Measurements from ENCODE around the gene SLC33A1. TPM values are rescaled to one million over a fixed set of nuclear protein-coding genes. Genes with fewer than 3 reads are reported as not detected.
"Not testable (repeated sequence)": the region's sequence is repeated elsewhere in the genome, so short reads cannot be mapped to it uniquely, and the experiment has no call there.

The SLC33A1 gene
- total RNA-seq, 4 donors from 2014 or later, result 16.1 to 30.4 (median 26.8) TPM

DNA sequence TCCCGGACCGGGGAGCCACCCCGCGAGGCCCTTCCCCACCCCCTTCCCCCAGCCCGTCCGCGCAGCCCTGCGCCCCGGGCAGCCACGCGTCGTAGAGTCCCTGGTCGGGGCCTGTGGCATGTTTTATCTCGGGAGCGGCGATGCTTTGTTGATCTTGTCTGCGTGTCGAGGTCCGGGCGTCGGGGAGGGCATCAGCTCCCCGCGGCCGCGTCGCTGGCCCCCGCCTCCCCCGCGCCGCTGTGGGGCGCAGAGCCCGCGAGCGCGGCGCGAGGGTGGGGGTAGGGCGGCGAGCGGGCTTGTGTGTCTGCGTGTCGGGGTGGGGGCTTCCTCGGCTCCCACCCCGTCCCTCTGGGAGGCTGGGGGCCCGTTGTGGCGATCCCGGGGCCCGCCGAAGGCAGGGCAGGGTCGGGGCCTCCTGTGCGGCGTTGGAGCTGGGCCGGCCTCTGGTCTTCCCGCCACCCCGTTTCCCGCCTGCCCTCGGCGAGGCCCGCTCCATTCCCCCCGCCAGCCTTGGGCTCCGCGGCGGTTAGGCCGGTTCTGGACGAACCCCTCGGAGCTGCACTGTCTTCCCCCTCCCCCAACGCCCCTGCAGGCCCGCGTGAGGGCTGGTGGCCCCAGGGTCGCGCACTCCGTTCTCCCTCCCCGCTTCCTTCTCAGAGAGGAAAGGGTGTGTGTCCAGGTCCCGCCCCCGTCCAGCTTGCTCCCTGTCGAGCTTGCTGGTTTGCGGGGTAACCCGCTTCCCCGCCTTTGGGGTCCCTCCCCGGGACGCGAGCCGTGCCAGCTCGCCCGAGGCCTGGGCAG lies 16.9 kb upstream of the SLC33A1 start:
- ATAC-seq (ENCODE audit: low FRiP score), result peak; percentile 51
- TF ChIP-seq, protein P1, sequence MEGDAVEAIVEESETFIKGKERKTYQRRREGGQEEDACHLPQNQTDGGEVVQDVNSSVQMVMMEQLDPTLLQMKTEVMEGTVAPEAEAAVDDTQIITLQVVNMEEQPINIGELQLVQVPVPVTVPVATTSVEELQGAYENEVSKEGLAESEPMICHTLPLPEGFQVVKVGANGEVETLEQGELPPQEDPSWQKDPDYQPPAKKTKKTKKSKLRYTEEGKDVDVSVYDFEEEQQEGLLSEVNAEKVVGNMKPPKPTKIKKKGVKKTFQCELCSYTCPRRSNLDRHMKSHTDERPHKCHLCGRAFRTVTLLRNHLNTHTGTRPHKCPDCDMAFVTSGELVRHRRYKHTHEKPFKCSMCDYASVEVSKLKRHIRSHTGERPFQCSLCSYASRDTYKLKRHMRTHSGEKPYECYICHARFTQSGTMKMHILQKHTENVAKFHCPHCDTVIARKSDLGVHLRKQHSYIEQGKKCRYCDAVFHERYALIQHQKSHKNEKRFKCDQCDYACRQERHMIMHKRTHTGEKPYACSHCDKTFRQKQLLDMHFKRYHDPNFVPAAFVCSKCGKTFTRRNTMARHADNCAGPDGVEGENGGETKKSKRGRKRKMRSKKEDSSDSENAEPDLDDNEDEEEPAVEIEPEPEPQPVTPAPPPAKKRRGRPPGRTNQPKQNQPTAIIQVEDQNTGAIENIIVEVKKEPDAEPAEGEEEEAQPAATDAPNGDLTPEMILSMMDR (IDR thresholded peaks at IDR 0.05), result no peak
- DNase-seq (ENCODE audit: low spot score), result peak; percentile 34

DNA sequence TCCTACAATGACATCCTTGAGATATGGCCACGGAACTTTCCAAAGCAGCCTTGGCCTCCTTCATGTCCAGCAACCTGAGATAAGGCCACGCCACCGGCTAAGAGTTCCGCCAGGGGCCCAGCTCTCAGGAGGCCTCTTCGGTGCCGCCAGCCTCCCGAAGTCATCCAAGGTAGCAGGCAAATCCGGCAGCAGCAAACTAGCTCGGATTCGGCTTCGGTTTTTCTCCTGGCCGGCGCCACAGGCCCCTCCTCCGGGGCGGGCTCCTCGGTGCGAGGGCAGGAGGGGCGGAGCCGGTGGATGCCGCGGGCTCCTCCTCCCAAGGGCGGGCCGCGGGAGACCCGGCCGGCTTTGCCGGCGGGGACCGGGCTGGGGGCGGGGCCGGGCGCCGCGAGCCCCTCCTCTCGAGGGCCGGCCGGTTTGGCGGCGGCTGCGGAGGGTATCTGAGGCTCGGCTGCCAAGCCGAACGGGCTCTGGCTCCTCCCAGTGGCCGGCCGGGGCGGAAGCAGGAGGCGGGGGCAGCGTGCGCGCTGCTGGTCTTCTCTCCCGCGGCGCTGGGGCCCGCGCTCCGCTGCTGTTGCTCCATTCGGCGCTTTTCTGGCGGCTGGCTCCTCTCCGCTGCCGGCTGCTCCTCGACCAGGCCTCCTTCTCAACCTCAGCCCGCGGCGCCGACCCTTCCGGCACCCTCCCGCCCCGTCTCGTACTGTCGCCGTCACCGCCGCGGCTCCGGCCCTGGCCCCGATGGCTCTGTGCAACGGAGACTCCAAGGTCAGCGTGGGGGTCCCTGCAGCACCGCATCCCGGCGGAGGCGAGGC lies 16.1 kb upstream of the SLC33A1 start, which contains the start of gene GMPS:
GMPS (plus strand) TSS at position 518 of the 812 bp plus-strand sequence; CDS start at position 739, 221 bp downstream.
- TF ChIP-seq, protein P1 (IDR thresholded peaks at IDR 0.05), result peak in 1 of 3 donors; percentile 11
- DNase-seq (ENCODE audit: low spot score) (peak; percentile 67), ATAC-seq (ENCODE audit: low FRiP score) (peak; percentile 98)

DNA sequence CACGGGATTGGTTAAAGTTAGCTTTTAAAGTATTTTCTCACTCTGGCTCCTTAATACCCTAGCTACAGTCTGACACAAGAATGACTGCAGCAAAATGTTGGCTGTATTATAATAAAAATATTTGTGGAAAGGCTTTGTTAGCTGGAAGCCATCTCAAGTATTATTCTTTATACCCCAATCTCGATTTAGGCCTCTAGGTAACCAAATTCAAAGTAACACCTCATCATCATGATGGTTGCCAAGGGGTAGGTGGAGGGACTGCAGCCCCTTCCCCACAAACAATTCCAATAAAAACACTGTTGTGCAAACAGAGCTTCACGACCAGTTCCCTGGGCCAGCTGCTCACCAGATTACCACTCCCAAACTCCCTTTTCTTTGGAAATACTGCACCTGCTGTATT lies 15.5 kb upstream of the SLC33A1 start:
- DNase-seq (ENCODE audit: low spot score) (no peak), ATAC-seq (ENCODE audit: low FRiP score) (no peak)
- TF ChIP-seq, protein P1 (IDR thresholded peaks at IDR 0.05), result no peak

DNA sequence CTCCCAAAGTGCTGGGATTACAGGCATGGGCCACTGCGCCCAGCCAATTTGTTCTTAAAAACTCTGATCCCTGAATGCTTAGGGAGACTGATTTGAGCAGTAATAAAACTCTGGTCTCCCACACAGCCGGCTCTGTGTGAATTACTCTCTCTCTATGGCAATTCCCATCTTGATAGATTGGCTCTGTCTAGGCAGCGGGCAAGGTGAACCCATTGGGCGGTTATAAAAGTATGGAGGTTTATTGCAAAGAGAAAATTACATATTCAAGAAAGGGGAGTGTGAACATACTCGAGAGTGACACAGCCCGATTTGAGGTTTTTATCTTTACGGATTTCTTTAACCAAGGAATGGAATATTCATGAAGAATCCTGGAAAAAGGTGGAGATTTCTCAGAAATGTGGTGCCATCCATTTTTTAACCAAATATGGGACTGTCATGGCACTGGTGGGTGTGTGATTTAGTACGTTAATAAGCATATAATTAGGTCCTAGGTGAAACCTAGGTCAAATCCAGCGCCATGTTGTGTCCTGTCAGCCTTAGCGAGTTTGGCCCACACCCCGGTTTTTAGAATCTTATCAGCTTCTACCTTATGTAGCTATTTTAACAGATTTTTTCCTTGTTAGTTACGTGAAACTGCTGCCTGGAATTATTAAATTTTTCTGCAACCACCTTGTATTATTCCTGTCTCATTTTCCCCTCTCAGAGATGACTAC lies 9.0 kb upstream of the SLC33A1 start:
- TF ChIP-seq, protein P1 (IDR thresholded peaks at IDR 0.05), result no peak
- ATAC-seq (ENCODE audit: low FRiP score), result no peak

DNA sequence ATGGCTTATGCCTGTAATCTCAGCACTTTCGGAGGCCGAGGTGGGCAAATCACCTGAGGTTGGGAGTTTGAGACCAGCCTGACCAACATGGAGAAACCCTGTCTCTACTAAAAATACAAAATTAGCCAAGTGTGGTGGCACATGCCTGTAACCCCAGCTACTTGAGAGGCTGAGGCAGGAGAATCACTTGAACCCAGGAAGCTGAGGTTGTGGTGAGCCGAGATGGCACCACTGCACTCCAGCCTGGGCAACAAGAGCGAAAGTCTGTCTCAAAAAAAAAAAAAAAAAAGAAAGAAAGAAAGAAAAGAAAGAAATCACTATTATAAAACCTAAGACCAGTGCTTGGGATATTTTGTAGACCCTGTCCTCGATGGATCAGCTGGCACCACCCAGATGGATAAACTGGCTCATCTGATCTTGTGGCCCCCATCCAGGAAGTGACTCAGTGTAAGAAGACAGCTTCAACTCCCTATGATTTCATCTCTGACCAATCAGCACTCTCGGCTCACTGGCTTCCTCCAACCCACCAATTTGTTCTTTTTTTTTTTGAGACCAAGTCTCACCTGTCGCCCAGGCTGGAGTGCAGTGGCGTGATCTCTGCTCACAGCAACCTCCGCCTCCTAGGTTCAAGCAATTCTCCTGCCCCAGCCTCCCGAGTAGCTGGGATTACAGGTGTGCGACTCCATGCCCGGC lies 8.2 kb upstream of the SLC33A1 start:
- ATAC-seq (ENCODE audit: low FRiP score); DNase-seq (ENCODE audit: low spot score): not testable (repeated sequence)

More for the DNA sequence above, 9.0 kb upstream of the SLC33A1 start:
- no peak for DNase-seq (ENCODE audit: low spot score)

DNA sequence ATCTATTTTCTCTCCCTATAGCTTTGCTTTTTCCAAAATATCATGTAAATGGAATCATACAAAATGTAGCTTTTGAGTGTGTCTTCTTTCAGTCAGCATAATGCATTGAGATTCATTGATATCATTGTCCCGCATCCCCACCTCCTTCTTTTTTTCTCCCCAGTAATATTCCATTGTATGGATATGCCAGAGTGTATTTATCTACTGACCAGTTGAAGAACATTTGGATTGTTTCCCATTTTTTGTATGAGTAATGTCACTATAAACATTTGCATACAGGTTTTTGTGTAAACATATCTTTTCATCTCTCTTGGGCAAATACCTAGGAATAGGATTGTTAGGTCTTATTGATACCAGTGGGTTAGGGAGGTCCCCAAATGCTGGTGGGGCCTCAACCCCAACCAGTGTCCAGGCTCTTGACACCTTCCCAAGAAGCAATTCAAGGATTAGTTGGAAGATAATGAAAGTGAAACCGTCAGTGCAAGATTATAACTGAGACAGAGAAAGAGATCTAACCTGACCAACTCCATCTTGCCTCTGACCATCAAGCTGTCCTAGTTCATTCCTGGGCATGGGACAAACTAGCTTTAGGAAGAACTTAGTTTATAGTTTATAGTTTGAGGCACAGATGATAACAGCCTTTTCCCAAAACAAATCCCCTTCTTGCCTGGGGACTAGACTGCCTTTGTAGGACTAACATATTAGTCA lies 7.4 kb upstream of the SLC33A1 start:
- ATAC-seq (ENCODE audit: low FRiP score) (no peak), DNase-seq (ENCODE audit: low spot score) (no peak)

DNA sequence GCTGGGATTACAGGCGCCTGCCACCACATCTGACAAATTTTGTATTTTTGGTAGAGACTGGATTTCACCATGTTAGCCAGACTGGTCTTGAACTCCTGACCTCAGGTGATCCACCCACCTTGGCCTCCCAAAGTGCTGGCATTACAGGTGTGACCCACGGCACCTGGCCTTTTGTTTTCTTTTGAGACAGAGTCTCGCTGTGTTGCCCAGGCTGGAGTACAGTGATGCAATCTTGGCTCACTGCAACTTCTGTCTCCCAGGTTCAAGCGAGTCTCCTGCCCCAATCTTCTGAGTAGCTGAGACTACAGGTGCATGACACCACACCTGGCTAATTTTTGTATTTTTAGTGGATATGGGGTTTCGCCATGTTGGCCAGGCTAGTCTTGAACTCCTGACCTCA lies 6.2 kb upstream of the SLC33A1 start:
- DNase-seq (ENCODE audit: low spot score); ATAC-seq (ENCODE audit: low FRiP score): not testable (repeated sequence)

More for the DNA sequence above, 7.4 kb upstream of the SLC33A1 start:
- TF ChIP-seq, protein P1 (IDR thresholded peaks at IDR 0.05), result no peak
